ENCODE results near the gene CABP5.

CABP5 gene

GRCh38 chr19:48036765-48037164 lies 7.1 kb downstream of the CABP5 start:
- no peak overlapping the region for H3K4me3 ChIP-seq (ENCODE audit: low read depth, low read length)
- CTCF ChIA-PET = no interaction called here
- POLR2A ChIA-PET = no interaction called here
- no peak for TF ChIP-seq CTCF (IDR thresholded peaks at IDR 0.05; ENCODE audit: insufficient read depth, low read length, missing control alignments)
- DNase-seq (ENCODE audit: low read depth, low spot score) = no peak

GRCh38 chr19:48033604-48034003 lies 10.3 kb downstream of the CABP5 start:
- no peak overlapping the region for H3K4me3 ChIP-seq (ENCODE audit: low read depth, low read length)
- POLR2A ChIA-PET = no interaction called here
- TF ChIP-seq CTCF (IDR thresholded peaks at IDR 0.05; ENCODE audit: insufficient read depth, low read length, missing control alignments) = no peak
- CTCF ChIA-PET = interaction anchor here (1.1 kb wide), 1 partner anchor 70 kb away, joined by 3 read pairs; no protein-coding TSS in a partner anchor
- no peak for DNase-seq (ENCODE audit: low read depth, low spot score)

GRCh38 chr19:48030073-48030472 lies 13.8 kb downstream of the CABP5 start:
- CTCF ChIA-PET = no interaction called here

GRCh38 chr19:48029431-48029830 lies 14.4 kb downstream of the CABP5 start:
- no peak overlapping the region for H3K4me3 ChIP-seq (ENCODE audit: low read depth, low read length)
- no peak for TF ChIP-seq CTCF (IDR thresholded peaks at IDR 0.05; ENCODE audit: insufficient read depth, low read length, missing control alignments)
- POLR2A ChIA-PET = no interaction called here
- CTCF ChIA-PET = interaction anchor here (1.0 to 1.2 kb wide), 2 partner anchors 66 to 123 kb away, joined by 3 to 4 read pairs; no protein-coding TSS in a partner anchor
- no peak for DNase-seq (ENCODE audit: low read depth, low spot score)

More at GRCh38 chr19:48030073-48030472, 13.8 kb downstream of the CABP5 start:
- POLR2A ChIA-PET = no interaction called here
- H3K4me3 ChIP-seq (ENCODE audit: low read depth, low read length) = no peak overlapping the region
- DNase-seq (ENCODE audit: low read depth, low spot score) = no peak
- no peak for TF ChIP-seq CTCF (IDR thresholded peaks at IDR 0.05; ENCODE audit: insufficient read depth, low read length, missing control alignments)

- CTCF ChIA-PET = no interaction called here
- POLR2A ChIA-PET = no interaction called here
- no peak for TF ChIP-seq CTCF (IDR thresholded peaks at IDR 0.05; ENCODE audit: insufficient read depth, low read length, missing control alignments)
- no peak overlapping the region for H3K4me3 ChIP-seq (ENCODE audit: low read depth, low read length)
- no peak for DNase-seq (ENCODE audit: low read depth, low spot score)
Observed at GRCh38 chr19:48025480-48025879, 18.4 kb downstream of the CABP5 start.

GRCh38 chr19:48023518-48023917 lies 20.4 kb downstream of the CABP5 start:
- ChIA-PET POLR2A (no interaction called here), CTCF (no interaction called here)
- TF ChIP-seq CTCF (IDR thresholded peaks at IDR 0.05; ENCODE audit: insufficient read depth, low read length, missing control alignments) = no peak
- no peak overlapping the region for H3K4me3 ChIP-seq (ENCODE audit: low read depth, low read length)
- no peak for DNase-seq (ENCODE audit: low read depth, low spot score)
